ENCODE measurements around the gene TRIM24.
"Not testable (repeated sequence)": the region's sequence is repeated elsewhere in the genome, so short reads cannot be mapped to it uniquely, and the experiment has no call there.

The TRIM24 gene

DNA sequence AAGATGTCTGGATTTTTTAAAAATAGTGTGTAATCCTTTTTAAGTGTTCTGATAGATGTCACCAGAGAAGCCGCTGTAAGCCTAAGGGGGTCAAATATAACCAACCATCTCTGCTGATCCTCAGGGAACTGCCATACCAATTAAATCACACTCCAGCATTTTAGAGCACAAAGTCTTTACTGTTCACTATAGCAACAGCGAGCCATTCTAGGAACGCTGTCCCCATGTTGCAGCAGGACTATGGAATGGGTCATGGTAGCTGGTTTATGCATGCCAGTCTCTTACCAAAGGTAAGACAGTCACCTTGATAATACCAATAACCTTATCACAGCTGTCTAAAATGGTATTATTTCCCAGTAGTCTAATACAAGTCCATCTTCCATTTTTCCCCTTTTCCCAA, 33.5 kb downstream of the TRIM24 start:
- DNase-seq (ENCODE audit: low spot score) = no peak

DNA sequence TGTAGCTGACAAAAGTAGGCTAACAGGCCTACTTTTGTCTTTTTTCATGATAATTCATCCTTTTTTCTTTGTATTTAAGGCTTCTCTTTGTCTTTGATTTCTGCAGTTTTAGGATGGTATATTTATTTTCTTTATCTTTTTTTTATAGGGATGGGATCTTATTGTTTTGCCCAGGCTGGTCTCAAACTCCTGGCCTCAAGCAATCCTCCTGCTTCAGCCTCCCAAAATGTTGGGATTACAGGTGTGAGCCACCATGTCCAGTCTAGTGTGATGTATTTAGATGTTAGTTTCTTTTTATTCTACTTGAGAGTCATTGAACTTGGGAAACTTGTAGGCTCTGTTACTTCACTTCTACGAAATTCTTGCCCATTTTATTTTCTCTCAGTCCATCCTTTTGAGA, 35.4 kb downstream of the TRIM24 start:
- DNase-seq (ENCODE audit: low spot score) = no peak

DNA sequence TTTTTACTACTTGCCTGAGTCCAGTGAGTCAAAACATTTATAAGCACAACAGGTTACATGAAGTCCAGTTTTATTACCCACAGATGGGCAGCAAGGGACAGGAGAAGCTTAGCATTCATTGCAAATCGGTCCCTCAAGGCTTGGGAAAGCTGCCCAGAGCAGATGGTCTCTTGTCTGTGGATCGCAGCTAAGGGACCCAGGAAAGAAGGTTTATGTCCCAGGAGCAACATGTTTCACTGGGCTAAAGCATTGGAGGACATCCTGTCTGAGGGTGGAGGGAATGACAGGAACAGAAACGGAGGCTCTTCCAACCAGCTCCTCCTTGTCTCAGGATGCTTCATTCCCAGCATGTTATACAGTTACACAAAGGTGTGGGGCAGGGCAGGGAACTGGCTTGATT, 39.3 kb downstream of the TRIM24 start:
- DNase-seq (ENCODE audit: low spot score) = no peak

DNA sequence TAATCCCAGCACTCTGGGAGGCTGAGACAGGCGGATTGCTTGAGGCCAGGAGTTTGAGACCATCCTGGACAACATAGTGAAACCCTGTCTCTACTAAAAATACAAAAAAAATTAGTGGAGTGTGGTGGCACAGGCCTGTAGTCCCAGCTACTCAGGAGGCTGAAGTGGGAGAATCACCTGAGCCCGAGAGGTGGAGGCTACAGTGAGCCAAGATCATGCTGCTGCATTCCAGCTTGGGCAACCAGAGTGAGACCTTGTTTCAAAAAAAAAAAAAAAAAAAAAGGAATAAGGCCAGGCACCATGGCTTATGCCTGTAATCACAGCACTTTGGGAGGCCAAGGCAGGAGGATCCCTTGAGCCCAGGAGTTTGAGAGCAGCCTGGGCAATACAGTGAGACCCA, 40.2 kb downstream of the TRIM24 start:
- not testable (repeated sequence) for DNase-seq (ENCODE audit: low spot score)

DNA sequence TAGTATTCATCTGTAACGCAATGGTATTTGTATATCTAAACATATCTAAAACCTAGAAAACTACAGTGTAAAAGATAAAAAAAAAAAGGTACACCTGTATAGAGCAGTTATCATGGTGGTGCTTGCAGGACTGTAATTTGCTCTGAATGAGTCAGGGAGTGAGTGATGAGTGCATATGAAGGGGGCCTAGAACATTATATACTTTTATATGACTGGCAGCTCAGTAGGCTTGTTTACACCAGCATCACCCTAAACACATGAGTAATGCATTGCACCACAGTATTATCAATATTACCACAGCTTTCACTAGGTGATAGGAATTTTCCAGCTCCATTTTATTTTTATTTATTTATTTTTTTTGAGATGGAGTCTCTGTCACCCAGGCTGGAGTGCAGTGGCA, 40.8 kb downstream of the TRIM24 start:
- no peak for DNase-seq (ENCODE audit: low spot score)

DNA sequence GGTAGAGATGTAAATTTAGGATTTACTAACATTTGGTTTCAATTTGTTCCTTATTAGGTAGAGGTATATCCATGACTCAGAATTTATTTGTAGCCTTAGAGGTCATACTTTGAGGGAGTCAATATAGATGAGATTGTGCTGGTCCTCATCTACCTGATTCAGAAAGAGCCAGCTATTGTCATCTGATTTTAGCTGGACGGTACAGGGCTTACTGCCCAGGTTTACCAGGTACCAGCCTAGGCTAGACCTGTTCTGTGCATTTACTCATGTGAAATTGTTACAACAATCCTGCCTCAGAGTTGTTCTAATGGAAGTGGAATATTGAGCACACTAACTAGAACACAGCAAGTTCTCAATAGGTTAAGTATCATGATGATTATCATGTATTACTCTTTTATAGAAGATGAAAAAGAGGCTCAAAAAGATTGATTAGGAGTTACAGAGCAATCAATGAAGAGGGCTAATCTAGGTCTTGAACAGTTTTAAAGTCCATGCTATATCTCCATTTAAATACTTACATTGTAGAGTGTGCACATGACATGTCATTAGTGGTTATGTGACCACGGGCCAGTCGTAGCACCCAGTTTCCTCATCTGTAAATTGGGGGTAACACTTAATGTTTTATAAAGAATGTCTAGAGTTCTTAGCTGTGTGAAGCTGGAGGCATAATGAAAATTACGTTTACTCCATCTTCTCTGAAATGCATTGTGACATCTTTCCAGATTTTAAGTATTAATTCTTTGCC, 42.1 kb downstream of the TRIM24 start:
- DNase-seq (ENCODE audit: low spot score) = no peak

- no peak for DNase-seq (ENCODE audit: low spot score)
These were observed 45.4 kb downstream of the TRIM24 start for GRCh38 chr7:138505361-138505873.

- no peak for DNase-seq (ENCODE audit: low spot score)
These were observed 46.7 kb downstream of the TRIM24 start for GRCh38 chr7:138506764-138507163.

DNA sequence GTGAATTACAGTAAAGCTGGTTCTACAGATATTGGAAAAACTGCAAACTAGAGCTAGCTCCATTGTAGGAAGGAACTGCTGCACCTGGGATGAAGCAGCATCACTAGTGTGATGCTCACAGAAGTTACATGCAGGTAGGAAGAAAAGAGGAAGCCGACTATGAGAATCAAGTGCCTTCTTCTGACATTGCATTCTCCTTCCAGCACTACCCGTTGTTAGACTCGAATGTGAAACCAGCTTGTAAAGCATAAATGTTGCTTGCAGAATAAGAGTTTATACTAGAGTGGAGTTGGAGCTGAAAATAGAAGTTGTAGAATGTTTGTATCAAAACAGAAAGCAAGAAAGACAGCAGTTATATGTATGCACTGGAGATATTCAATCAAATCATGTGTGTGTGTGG, 49.9 kb downstream of the TRIM24 start:
- no peak for DNase-seq (ENCODE audit: low spot score)

- no peak for DNase-seq (ENCODE audit: low spot score)
These were observed 52.2 kb downstream of the TRIM24 start for GRCh38 chr7:138512092-138512858.

DNA sequence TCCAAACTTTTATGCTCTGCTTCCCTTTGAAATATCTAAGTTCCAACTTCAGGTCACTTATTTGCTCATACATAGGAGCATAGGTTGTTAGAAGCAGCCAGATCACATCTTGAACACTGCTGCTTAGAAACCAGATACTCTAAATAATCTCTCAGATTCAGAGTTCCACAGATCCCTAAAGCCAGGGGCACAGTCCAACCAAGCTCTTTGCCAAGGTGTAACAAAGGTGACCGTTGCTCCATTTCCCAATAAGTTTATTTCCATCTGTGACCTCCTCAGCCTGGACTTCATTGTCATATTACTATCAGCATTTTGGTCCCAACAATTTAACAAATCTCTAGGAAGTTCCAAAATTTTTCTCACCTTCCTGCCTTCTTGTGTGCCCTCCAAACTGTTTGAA, 52.8 kb downstream of the TRIM24 start:
- no peak for DNase-seq (ENCODE audit: low spot score)

- DNase-seq (ENCODE audit: low spot score) = no peak
These were observed 53.3 kb downstream of the TRIM24 start for GRCh38 chr7:138513344-138513871.

- DNase-seq (ENCODE audit: low spot score) = no peak
These were observed 54.0 kb downstream of the TRIM24 start for GRCh38 chr7:138514044-138514443.

GRCh38 chr7:138515001-138515528, 55.0 kb downstream of the TRIM24 start:
- no peak for DNase-seq (ENCODE audit: low spot score)

- no peak for DNase-seq (ENCODE audit: low spot score)
These were observed 59.2 kb downstream of the TRIM24 start for GRCh38 chr7:138519061-138519798.

DNA sequence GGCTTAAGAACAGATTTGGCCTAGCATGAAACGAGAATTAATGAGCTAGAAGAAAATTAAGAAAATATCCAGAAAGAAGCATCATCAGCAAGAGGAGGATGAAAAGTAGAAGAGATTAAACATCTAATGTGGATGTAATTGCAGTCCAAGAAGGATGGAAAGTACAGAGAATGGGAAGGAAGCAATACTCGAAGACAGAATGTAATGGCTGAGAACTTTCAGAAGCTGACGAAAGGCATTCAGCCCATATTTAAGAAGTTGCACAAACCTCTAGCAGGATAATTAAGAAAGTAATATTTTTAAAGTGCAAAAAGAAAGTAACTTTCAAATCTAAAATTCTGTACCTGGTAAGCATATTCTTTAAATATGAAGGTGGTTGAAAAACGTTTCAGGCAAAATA, 60.7 kb downstream of the TRIM24 start:
- no peak for DNase-seq (ENCODE audit: low spot score)

GRCh38 chr7:138521837-138522461, 61.9 kb downstream of the TRIM24 start:
- DNase-seq (ENCODE audit: low spot score) = no peak

GRCh38 chr7:138524259-138524658, 64.2 kb downstream of the TRIM24 start:
- no peak for DNase-seq (ENCODE audit: low spot score)

DNA sequence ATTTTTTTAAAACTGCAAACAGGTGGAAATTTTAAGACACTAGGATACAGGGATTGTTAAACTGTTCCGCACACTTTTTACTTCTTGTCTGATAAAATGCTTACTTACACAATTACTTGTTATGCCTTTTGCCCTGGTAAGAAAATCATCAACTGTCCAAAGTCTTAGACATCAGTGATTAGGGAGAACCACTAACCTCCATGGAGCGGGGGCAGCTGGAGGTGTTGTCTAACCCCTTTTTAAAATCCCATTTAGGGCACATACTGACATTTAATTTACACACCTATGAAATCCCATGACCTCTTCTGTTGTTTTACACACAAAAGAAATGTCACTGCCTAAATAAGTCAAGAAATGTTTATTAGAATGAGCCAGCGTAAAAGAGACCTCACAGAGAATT, 65.7 kb downstream of the TRIM24 start:
- no peak for DNase-seq (ENCODE audit: low spot score)

GRCh38 chr7:138527746-138528223, 67.7 kb downstream of the TRIM24 start:
- no peak for DNase-seq (ENCODE audit: low spot score)

GRCh38 chr7:138536833-138537232, 76.8 kb downstream of the TRIM24 start:
- DNase-seq (ENCODE audit: low spot score) = not testable (repeated sequence)

DNA sequence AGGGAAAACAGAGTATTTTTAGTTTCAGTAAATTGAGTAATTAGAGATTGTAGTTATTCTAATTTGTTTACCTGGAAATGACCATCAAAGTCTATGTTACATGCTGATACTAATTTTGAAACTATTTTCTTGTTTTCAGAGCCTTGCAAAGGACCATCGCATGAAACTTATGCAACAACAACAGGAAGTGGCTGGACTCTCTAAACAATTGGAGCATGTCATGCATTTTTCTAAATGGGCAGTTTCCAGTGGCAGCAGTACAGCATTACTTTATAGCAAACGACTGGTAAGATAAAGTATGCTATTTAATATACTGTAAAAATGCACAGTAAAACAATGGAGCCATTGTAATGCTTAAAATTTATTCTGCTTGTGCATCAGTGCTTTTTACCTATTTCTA, 78.5 kb downstream of the TRIM24 start:
- peak; percentile 4 for DNase-seq (ENCODE audit: low spot score)
